Measurements from ENCODE around the gene FDXR. TPM values are rescaled to one million over a fixed set of nuclear protein-coding genes. Genes with fewer than 3 reads are reported as not detected.
A peak's percentile ranks its signal among the peaks of the same experiment; 100 is the strongest.

Gene FDXR
- total RNA-seq, 2 donors from 2014 or later = 4.1 to 7.9 TPM

GRCh38 chr17:74866198-74866835 lies 6.5 kb downstream of the FDXR start:
- no peak overlapping the region for H3K27ac ChIP-seq
- H3K36me3 ChIP-seq = no peaks in the 10 kb centered on the region
- TF ChIP-seq CTCF (IDR thresholded peaks at IDR 0.05) = no peak
- H3K4me3 ChIP-seq = no peak overlapping the region
- DNase-seq (ENCODE audit: low spot score) = no peak
- H3K4me1 ChIP-seq = peaks cover 0 to 25% of the 10 kb centered on the region in 2 donors
- no peaks in the 10 kb centered on the region for H3K9me3 ChIP-seq
- H3K27me3 ChIP-seq = no peaks in the 10 kb centered on the region

- H3K4me1 ChIP-seq = peaks cover 0 to 32% of the 10 kb centered on the region in 2 donors
- no peak for DNase-seq (ENCODE audit: low spot score)
- TF ChIP-seq CTCF (IDR thresholded peaks at IDR 0.05) = no peak
- H3K27me3 ChIP-seq = no peaks in the 10 kb centered on the region
- no peak overlapping the region for H3K4me3 ChIP-seq
- H3K9me3 ChIP-seq = no peaks in the 10 kb centered on the region
- no peak overlapping the region for H3K27ac ChIP-seq
- H3K36me3 ChIP-seq = no peaks in the 10 kb centered on the region
These were observed 7.1 kb downstream of the FDXR start for GRCh38 chr17:74865504-74866197.

GRCh38 chr17:74864866-74865395 lies 7.9 kb downstream of the FDXR start:
- DNase-seq (ENCODE audit: low spot score) = peak; percentile 87
- no peaks in the 10 kb centered on the region for H3K36me3 ChIP-seq
- no peak overlapping the region for H3K27ac ChIP-seq
- peaks cover 0 to 39% of the 10 kb centered on the region in 2 donors for H3K4me1 ChIP-seq
- no peaks in the 10 kb centered on the region for H3K9me3 ChIP-seq
- H3K27me3 ChIP-seq = no peaks in the 10 kb centered on the region
- no peak overlapping the region for H3K4me3 ChIP-seq
- TF ChIP-seq CTCF (IDR thresholded peaks at IDR 0.05) = peak; percentile 96 to 99

- Histone ChIP-seq H3K27ac (no peak overlapping the region), H3K4me3 (no peak overlapping the region), H3K9me3 (no peaks in the 10 kb centered on the region), H3K4me1 (peaks cover 0 to 43% of the 10 kb centered on the region in 2 donors), H3K27me3 (peaks cover 2 to 3% of the 10 kb centered on the region in 2 donors), H3K36me3 (no peaks in the 10 kb centered on the region)
- no peak for DNase-seq (ENCODE audit: low spot score)
- no peak for TF ChIP-seq CTCF (IDR thresholded peaks at IDR 0.05)
These were observed 8.4 kb downstream of the FDXR start for GRCh38 chr17:74864297-74864865.

- Histone ChIP-seq H3K27me3 (peaks cover 7% of the 10 kb centered on the region in 2 donors), H3K4me3 (no peak overlapping the region), H3K9me3 (no peaks in the 10 kb centered on the region), H3K4me1 (peaks cover 0 to 50% of the 10 kb centered on the region in 2 donors), H3K27ac (no peak overlapping the region), H3K36me3 (no peaks in the 10 kb centered on the region)
- no peak for TF ChIP-seq CTCF (IDR thresholded peaks at IDR 0.05)
- no peak for DNase-seq (ENCODE audit: low spot score)
These were observed 9.1 kb downstream of the FDXR start for GRCh38 chr17:74863420-74864296.
